ENCODE results near the gene ATG16L1.

The ATG16L1 gene

DNA sequence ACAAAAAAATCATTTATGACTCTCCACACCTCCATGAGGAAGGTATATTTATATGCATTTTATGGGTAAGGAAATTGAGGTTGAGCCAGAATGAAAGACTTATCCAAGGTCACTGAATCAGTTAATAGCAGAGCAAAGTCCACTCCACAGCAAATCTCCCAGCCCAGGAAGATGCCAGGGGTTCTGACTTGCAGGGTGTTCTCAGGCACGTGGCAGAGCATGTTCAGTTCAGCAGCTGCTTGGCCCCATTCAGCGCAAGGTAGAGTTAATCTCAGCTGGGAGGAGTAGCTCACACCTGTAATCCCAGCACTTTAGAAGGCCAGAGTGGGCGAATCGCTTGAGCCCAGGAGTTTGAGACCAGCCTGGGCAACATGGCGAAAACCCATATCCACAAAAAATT is 85.1 kb downstream of the ATG16L1 start:
- DNase-seq: no peak

DNA sequence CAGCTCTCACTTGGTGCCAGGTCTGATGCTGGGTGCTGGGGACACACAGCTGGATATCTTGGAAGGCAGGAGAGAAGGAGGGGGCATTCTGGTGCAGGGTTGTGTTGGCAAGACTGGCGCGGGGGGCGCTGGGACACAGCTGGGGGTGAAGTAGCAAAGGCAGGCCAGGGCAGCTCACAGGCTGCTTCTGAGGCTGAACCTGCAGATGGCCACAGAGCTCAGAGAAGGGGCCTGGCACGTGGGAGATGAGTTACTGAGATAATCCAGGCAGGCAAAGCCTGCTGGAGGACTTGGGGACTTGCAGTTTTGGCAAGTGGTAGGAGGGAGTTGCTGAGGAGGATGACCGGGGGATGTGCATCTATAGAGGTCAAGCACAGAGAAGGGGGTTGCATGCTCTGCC is 86.6 kb downstream of the ATG16L1 start:
- DNase-seq: no peak

DNA sequence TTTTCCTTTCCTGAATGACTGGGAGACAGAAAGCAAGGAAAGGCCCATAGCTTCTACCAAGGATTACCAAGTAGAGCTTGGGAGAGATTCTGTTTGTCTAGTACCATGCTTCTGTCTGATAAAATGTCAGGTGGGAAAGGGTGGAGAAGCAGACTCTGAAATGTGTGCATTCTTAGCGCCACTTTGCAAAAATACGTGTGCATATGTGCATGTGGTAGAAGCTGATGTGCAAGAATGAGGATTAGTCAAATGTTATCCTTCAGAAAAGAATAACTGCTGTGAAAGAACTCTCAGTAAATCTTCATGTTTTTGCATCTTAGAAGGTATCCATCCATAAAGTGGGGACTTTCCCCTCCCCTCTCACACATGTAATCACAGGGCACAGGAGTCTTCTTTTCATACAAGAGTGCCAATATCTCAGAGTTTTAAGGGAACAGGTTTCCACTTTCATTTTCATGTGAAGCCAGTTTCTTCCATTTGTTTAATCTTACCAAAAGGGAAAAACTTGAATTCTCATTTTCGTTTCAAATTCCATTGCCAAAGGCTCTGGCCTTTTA is 87.4 kb downstream of the ATG16L1 start:
- no peak for DNase-seq

DNA sequence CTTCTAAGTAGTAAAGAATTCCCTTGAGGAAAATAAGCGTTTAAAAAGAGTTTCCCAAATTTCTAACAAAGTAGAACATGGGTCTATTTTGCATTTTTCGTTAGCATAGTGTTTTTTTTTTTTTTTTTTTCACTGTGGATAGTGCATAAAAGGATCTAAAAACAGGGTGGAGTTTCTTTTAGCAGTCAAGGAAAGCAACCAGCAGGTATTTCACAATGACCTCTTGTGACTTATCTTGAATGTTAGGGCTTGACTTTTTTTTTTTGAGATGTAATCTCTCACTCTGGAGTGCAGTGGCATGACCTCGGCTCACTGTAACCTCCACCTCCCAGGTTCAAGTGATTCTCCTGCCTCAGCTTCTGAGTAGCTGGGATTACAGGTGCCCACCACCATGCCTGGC is 88.0 kb downstream of the ATG16L1 start:
- no peak for DNase-seq

DNA sequence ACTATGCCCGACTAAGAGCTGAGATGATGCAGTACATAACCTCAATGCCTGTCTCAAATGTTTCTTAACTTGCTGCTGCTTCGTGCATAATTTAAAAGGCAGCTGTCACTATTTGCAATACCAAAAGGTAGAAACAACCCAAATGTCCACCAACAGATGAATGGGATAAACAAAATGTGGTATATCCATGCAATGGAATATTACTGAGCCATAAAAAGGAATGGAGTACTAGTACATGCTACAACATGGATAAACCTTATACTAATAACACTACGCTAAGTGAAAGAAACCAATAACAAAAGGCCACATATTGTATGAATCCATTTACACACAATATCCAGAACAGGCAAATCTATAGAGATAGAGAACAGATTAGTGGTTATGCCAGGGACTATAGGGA is 89.8 kb downstream of the ATG16L1 start:
- no peak for DNase-seq

DNA sequence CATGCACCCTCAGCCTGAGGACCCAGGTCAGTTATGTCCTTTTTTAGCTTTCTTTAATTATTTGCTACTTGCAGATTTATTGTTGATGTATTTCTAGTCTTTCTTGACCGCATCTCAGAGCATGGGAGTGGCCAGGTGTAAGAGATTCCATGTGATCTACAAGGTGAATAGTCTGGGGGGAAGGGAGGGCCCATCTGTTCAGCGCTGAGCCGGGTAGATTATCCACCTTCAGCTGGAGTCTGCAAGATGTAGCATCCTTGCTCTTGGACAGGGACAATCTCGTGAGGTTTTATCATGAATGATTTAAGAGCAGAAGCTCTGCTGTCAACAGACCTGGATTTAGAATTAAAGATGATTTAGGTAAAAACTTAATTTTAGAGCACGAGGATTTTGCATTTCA is 90.8 kb downstream of the ATG16L1 start:
- no peak for DNase-seq

DNA sequence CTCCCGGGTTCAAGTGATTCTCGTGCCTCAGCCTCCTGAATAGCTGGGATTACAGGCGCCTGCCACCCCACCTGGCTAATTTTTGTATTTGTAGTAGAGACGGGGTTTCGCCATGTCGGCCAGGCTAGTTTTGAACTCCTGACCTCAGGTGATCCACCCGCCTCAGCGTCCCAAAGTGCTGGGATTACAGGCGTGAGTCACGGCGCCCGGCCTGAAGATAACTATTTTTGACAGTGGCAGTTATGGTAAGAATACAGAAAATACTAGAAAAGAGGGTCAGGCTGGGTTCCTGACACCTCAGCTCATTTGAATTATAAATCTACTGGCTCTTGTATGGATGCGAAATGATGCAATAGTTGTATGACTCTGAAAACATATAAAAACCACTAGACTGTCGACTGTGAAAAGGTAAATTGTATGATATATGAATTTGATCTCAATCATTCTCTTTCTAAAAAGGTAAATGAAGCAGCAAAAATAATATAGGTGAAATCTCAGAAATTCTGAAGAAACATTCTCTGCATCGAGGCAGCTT is 91.8 kb downstream of the ATG16L1 start:
- DNase-seq: no peak

Measured in activated CD4-positive, alpha-beta T cell treated with anti-CD3 and anti-CD28 coated beads, Interleukin-2, amount 50 U/mL, for 16 hours (primary cell).